Liver (tissue), 9 donors: ENCODE measurements around the gene SEC22A. TPM values are rescaled to one million over a fixed set of nuclear protein-coding genes. Genes with fewer than 3 reads are reported as not detected.

ENCODE experiments used
- DNase-seq: peaks from one replicate; pipeline ENCODE4 v3.0.0-alpha.2; 2017; ENCODE audit warnings: low spot score
- H3K27ac ChIP-seq, 2 donors: one replicate each; pipeline ENCODE4 v1.7.0; 2013; ENCODE audit warnings: inconsistent platforms in 2 of 2, low read length in 2 of 2, control low read depth in 1 of 2, low read depth in 1 of 2, mild to moderate bottlenecking in 1 of 2
- H3K27me3 ChIP-seq, 4 donors: one replicate each; pipeline versions ENCODE4 v1.6.1 to v1.7.0; 2013; ENCODE audit warnings: low read length in 3 of 4, inconsistent platforms in 1 of 4, mild to moderate bottlenecking in 1 of 4, moderate library complexity in 1 of 4; ENCODE audit not compliant: control insufficient read depth in 4 of 4, insufficient read depth in 4 of 4
- H3K36me3 ChIP-seq, 4 donors: one replicate each; pipeline versions ENCODE4 v1.6.1 to v1.7.0; 2013; ENCODE audit warnings: low read length in 3 of 4, mild to moderate bottlenecking in 3 of 4, low read depth in 1 of 4, moderate library complexity in 1 of 4; ENCODE audit not compliant: control insufficient read depth in 4 of 4, insufficient read depth in 3 of 4
- H3K4me1 ChIP-seq, 4 donors: one replicate each; pipeline versions ENCODE4 v1.6.1 to v1.7.0; 2013; ENCODE audit warnings: low read length in 3 of 4, mild to moderate bottlenecking in 3 of 4, moderate library complexity in 1 of 4; ENCODE audit not compliant: control insufficient read depth in 4 of 4, insufficient read depth in 4 of 4
- H3K4me3 ChIP-seq, 3 donors: one replicate each; pipeline versions ENCODE4 v1.6.1 to v1.7.0; 2013; ENCODE audit warnings: low read length in 3 of 3, control low read depth in 1 of 3, low read depth in 1 of 3, mild to moderate bottlenecking in 1 of 3
- H3K9ac ChIP-seq, 2 donors: one replicate each; pipeline ENCODE4 v1.7.0; 2013; ENCODE audit warnings: low read length in 2 of 2, mild to moderate bottlenecking in 2 of 2, moderate library complexity in 2 of 2, control low read depth in 1 of 2, low read depth in 1 of 2
- H3K9me3 ChIP-seq, 4 donors: one replicate each; pipeline versions ENCODE4 v1.6.1 to v1.7.0; 2013; ENCODE audit warnings: low read length in 3 of 4; ENCODE audit not compliant: control insufficient read depth in 4 of 4
- EGR1 ChIP-seq, 2 donors: IDR thresholded peaks; 2 replicates each; pipeline ENCODE4 v1.6.1; 2016 to 2018; ENCODE audit warnings: antibody characterized with exemption in 2 of 2, low read depth in 2 of 2
- FOXA1 ChIP-seq: IDR thresholded peaks from 2 replicates; pipeline ENCODE4 v1.6.1; 2016; ENCODE audit warnings: antibody characterized with exemption
- FOXA2 ChIP-seq: IDR thresholded peaks from 2 replicates; pipeline ENCODE4 v1.6.1; 2016; ENCODE audit warnings: antibody characterized with exemption
- GABPA ChIP-seq, 2 donors: IDR thresholded peaks in 1 of 2; conservative IDR thresholded peaks in 1 of 2; 2 replicates each; pipeline ENCODE4 v1.6.1; 2016; ENCODE audit warnings: antibody characterized with exemption in 2 of 2, mild to moderate bottlenecking in 1 of 2, moderate library complexity in 1 of 2
- HNF4A ChIP-seq, 2 donors: conservative IDR thresholded peaks; 2 replicates each; pipeline ENCODE4 v1.6.1; 2016; ENCODE audit warnings: antibody characterized with exemption in 2 of 2, mild to moderate bottlenecking in 2 of 2
- HNF4G ChIP-seq: IDR thresholded peaks from 2 replicates; pipeline ENCODE4 v1.6.1; 2016; ENCODE audit warnings: antibody characterized with exemption
- JUND ChIP-seq, 2 donors: IDR thresholded peaks; 2 replicates each; pipeline ENCODE4 v1.6.1; 2016; ENCODE audit warnings: antibody characterized with exemption in 2 of 2
- NR2F2 ChIP-seq: IDR thresholded peaks from 2 replicates; pipeline ENCODE4 v1.6.1; 2016; ENCODE audit warnings: antibody characterized with exemption
- RAD21 ChIP-seq, 2 donors: IDR thresholded peaks; 2 replicates each; pipeline ENCODE4 v1.6.1; 2016; ENCODE audit warnings: antibody characterized with exemption in 2 of 2, mild to moderate bottlenecking in 2 of 2
- RXRA ChIP-seq, 2 donors: IDR thresholded peaks; 2 replicates each; pipeline ENCODE4 v1.6.1; 2017 to 2018; ENCODE audit warnings: antibody characterized with exemption in 2 of 2, mild to moderate bottlenecking in 1 of 2
- SP1 ChIP-seq: IDR thresholded peaks from 2 replicates; pipeline ENCODE4 v1.6.1; 2018; ENCODE audit warnings: antibody characterized with exemption, mild to moderate bottlenecking
- TAF1 ChIP-seq: conservative IDR thresholded peaks from 2 replicates; pipeline ENCODE4 v1.6.1; 2016; ENCODE audit warnings: antibody characterized with exemption, mild to moderate bottlenecking
- YY1 ChIP-seq: IDR thresholded peaks from 2 replicates; pipeline ENCODE4 v1.6.1; 2016; ENCODE audit warnings: antibody characterized with exemption, mild to moderate bottlenecking
- WGBS: extraction: QIAGEN DNeasy Blood & Tissue Kit; methylation state at CpG from one replicate; pipeline ENCODE4 v1.1.7; 2013; 5-methylcytosine and 5-hydroxymethylcytosine counted together
- polyA plus RNA-seq, 2 donors: library from polyadenylated mRNA; stranded (reverse) in 1 of 2; unstranded in 1 of 2; fragments of 200-250 nt in 1 of 2; fragments of >200 nt in 1 of 2; fragmentation: Nextera tagmentation in 1 of 2; extraction: Ambion mirVana in 1 of 2; gene quantifications; one replicate each; pipeline versions ENCODE4 v1.2.1 to v1.2.3, GENCODE V29; 2013 to 2015
- total RNA-seq, 2 donors: library from RNA; depleted of rRNA; stranded (reverse); fragments of >200 nt; gene quantifications; one replicate each; pipeline ENCODE4 v1.2.3, GENCODE V29; 2014
- TF ChIP-seq, protein P1 (sequence below): IDR thresholded peaks from 2 replicates; pipeline ENCODE4 v1.6.1; 2016; ENCODE audit warnings: antibody characterized with exemption, mild to moderate bottlenecking
- TF ChIP-seq, protein P2 (sequence below): IDR thresholded peaks from 2 replicates; pipeline ENCODE4 v1.6.1; 2016; ENCODE audit warnings: antibody characterized with exemption
- TF ChIP-seq, protein P3 (sequence below): IDR thresholded peaks from 2 replicates; pipeline ENCODE4 v1.6.1; 2016; ENCODE audit warnings: antibody characterized with exemption
- TF ChIP-seq, protein P4 (sequence below): fragments of 150-350 bp; IDR thresholded peaks from 2 replicates; pipeline ENCODE4 v1.5.1; 2017; ENCODE audit warnings: improper control_type of control experiment, low read depth, low read length; ENCODE audit not compliant: missing input control
- donor health status: healthy.
- donor health status: healthy.
- donor health status: healthy.
- donor health status: healthy.
- donor health status: healthy.

Gene SEC22A
- total and polyA plus RNA-seq, 4 donors: 9.7 to 21.7 (median 16.1) TPM

DNA sequence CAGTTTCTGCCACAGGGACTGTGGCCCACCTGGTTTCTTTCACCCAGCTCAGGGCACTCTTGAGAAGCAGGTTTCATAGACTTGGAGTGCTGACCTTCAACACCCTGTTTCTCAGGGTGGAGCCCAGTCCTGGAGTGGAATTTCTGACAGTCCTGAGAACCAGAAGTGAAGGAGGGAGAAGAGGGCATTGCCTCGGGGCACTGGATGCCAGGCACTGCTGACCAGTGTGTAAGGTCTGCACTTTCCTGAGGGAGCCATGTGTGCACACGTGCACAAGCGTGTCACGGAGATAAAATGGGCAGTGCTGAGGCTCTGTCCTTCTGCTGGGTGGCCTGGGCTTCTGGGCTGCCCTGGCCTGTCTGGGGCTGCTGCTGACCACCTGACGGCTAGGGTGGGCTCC, 118.5 kb downstream of the SEC22A start:
- Histone ChIP-seq H3K9ac (no peak overlapping the region), H3K27ac (no peak overlapping the region), H3K27me3 (no peaks in the 10 kb centered on the region), H3K9me3 (no peaks in the 10 kb centered on the region), H3K4me1 (no peaks in the 10 kb centered on the region), H3K36me3 (no peaks in the 10 kb centered on the region), H3K4me3 (no peak overlapping the region)
- 90% methylated on average over 5 of the region's 5 CpGs for WGBS
- DNase-seq: no peak
- TF ChIP-seq HNF4A (conservative IDR thresholded peaks at IDR 0.05): no peak
- no peak for TF ChIP-seq HNF4G
- no peak for TF ChIP-seq FOXA2
- no peak for TF ChIP-seq SP1
- TF ChIP-seq NR2F2: no peak
- TF ChIP-seq TAF1: no peak
- no peak for TF ChIP-seq FOXA1
- no peak for TF ChIP-seq YY1
- TF ChIP-seq, protein P1, sequence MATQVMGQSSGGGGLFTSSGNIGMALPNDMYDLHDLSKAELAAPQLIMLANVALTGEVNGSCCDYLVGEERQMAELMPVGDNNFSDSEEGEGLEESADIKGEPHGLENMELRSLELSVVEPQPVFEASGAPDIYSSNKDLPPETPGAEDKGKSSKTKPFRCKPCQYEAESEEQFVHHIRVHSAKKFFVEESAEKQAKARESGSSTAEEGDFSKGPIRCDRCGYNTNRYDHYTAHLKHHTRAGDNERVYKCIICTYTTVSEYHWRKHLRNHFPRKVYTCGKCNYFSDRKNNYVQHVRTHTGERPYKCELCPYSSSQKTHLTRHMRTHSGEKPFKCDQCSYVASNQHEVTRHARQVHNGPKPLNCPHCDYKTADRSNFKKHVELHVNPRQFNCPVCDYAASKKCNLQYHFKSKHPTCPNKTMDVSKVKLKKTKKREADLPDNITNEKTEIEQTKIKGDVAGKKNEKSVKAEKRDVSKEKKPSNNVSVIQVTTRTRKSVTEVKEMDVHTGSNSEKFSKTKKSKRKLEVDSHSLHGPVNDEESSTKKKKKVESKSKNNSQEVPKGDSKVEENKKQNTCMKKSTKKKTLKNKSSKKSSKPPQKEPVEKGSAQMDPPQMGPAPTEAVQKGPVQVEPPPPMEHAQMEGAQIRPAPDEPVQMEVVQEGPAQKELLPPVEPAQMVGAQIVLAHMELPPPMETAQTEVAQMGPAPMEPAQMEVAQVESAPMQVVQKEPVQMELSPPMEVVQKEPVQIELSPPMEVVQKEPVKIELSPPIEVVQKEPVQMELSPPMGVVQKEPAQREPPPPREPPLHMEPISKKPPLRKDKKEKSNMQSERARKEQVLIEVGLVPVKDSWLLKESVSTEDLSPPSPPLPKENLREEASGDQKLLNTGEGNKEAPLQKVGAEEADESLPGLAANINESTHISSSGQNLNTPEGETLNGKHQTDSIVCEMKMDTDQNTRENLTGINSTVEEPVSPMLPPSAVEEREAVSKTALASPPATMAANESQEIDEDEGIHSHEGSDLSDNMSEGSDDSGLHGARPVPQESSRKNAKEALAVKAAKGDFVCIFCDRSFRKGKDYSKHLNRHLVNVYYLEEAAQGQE: no peak
- TF ChIP-seq, protein P2, sequence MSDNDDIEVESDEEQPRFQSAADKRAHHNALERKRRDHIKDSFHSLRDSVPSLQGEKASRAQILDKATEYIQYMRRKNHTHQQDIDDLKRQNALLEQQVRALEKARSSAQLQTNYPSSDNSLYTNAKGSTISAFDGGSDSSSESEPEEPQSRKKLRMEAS: no peak

DNA sequence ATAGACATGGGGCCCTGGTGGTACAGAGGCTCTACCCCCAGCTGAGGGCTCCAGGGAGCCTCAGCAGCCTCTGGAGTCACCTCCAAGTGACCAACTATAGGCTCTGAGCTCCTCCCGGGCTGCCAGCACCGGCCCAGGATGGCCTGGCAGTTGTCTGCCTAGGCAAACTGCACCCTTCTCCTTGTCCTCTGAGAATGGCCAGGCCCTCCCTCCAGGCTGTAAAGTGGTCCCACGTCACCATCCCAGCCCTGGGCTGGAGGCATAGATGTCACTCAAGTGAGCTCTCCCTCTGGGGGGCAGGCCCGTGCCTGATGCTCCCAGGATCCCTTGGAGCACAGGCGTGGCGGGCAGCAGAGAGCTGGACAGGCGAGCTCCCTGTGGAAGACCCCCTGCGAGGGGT, 120.1 kb downstream of the SEC22A start:
- no peak for DNase-seq
- Histone ChIP-seq H3K27me3 (no peaks in the 10 kb centered on the region), H3K4me3 (no peak overlapping the region), H3K9ac (no peak overlapping the region), H3K9me3 (no peaks in the 10 kb centered on the region), H3K27ac (no peak overlapping the region), H3K36me3 (no peaks in the 10 kb centered on the region), H3K4me1 (no peaks in the 10 kb centered on the region)
- no peak for TF ChIP-seq HNF4A (conservative IDR thresholded peaks at IDR 0.05)
- TF ChIP-seq GABPA (IDR thresholded peaks at IDR 0.05 in 1 of 2, conservative IDR thresholded peaks at IDR 0.05 in 1 of 2): no peak
- TF ChIP-seq, protein P3, sequence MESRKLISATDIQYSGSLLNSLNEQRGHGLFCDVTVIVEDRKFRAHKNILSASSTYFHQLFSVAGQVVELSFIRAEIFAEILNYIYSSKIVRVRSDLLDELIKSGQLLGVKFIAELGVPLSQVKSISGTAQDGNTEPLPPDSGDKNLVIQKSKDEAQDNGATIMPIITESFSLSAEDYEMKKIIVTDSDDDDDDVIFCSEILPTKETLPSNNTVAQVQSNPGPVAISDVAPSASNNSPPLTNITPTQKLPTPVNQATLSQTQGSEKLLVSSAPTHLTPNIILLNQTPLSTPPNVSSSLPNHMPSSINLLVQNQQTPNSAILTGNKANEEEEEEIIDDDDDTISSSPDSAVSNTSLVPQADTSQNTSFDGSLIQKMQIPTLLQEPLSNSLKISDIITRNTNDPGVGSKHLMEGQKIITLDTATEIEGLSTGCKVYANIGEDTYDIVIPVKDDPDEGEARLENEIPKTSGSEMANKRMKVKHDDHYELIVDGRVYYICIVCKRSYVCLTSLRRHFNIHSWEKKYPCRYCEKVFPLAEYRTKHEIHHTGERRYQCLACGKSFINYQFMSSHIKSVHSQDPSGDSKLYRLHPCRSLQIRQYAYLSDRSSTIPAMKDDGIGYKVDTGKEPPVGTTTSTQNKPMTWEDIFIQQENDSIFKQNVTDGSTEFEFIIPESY: no peak
- TF ChIP-seq HNF4G: no peak
- no peak for TF ChIP-seq RAD21 (IDR thresholded peaks at IDR 0.05)
- TF ChIP-seq JUND (IDR thresholded peaks at IDR 0.05): no peak
- TF ChIP-seq TAF1: no peak
- TF ChIP-seq SP1: no peak
- no peak for TF ChIP-seq NR2F2
- no peak for TF ChIP-seq YY1
- TF ChIP-seq RXRA (IDR thresholded peaks at IDR 0.05): no peak
- TF ChIP-seq, protein P4, sequence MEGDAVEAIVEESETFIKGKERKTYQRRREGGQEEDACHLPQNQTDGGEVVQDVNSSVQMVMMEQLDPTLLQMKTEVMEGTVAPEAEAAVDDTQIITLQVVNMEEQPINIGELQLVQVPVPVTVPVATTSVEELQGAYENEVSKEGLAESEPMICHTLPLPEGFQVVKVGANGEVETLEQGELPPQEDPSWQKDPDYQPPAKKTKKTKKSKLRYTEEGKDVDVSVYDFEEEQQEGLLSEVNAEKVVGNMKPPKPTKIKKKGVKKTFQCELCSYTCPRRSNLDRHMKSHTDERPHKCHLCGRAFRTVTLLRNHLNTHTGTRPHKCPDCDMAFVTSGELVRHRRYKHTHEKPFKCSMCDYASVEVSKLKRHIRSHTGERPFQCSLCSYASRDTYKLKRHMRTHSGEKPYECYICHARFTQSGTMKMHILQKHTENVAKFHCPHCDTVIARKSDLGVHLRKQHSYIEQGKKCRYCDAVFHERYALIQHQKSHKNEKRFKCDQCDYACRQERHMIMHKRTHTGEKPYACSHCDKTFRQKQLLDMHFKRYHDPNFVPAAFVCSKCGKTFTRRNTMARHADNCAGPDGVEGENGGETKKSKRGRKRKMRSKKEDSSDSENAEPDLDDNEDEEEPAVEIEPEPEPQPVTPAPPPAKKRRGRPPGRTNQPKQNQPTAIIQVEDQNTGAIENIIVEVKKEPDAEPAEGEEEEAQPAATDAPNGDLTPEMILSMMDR: no peak
- TF ChIP-seq EGR1 (IDR thresholded peaks at IDR 0.05; ENCODE audit: low read depth in 2 of 2): no peak
- TF ChIP-seq, protein P1: no peak
- WGBS: 89% methylated on average over 8 of the region's 8 CpGs
